Left ventricle myocardium inferior (tissue), 1 donor: ENCODE results near the gene LYG2. TPM values are rescaled to one million over a fixed set of nuclear protein-coding genes. Genes with fewer than 3 reads are reported as not detected.
"Not testable (repeated sequence)": the region's sequence is repeated elsewhere in the genome, so short reads cannot be mapped to it uniquely, and the experiment has no call there.

Source experiments
- DNase-seq: peaks from one replicate; pipeline ENCODE4 v3.0.0-alpha.2; 2020
- H3K27ac ChIP-seq: fragments of 200-600 bp; replicated peaks from 2 replicates; pipeline ENCODE4 v1.8.0; 2021
- H3K27me3 ChIP-seq: fragments of 200-600 bp; 2 replicates; pipeline ENCODE4 v1.8.0; 2021; ENCODE audit warnings: low read depth
- H3K36me3 ChIP-seq: fragments of 200-600 bp; 2 replicates; pipeline ENCODE4 v1.8.0; 2021
- H3K4me1 ChIP-seq: fragments of 200-600 bp; 2 replicates; pipeline ENCODE4 v1.8.0; 2021
- H3K4me3 ChIP-seq: fragments of 200-600 bp; 2 replicates; pipeline ENCODE4 v1.8.0; 2021; ENCODE audit warnings: mild to moderate bottlenecking, moderate library complexity
- H3K9me3 ChIP-seq: fragments of 200-600 bp; replicated peaks from 2 replicates; pipeline ENCODE4 v1.8.0; 2021
- intact Hi-C: fragments of 100-400 bp; cut with micrococcal nuclease; formaldehyde crosslinking; loops from one replicate; pipeline ENCODE4 v1.11.0; 2022
- total RNA-seq: library from RNA; stranded (reverse); fragmentation: NEBNext Ultra II Directional; extraction: Animal tissue kit (Norgen Biotek cat#: 25700); gene quantifications from one replicate; pipeline ENCODE4 v1.2.1, GENCODE V29; 2021
- TF ChIP-seq, protein P1 (sequence below): fragments of 200-600 bp; IDR thresholded peaks from 2 replicates; pipeline ENCODE4 v1.8.0; 2021; ENCODE audit warnings: antibody characterized with exemption, mild to moderate bottlenecking, borderline replicate concordance
- donor health status: DM: no; HTN: yes; CAD: no; lungs with severe emphysema.

LYG2 gene
- total RNA-seq, 1 donor from 2014 or later, result not detected

DNA sequence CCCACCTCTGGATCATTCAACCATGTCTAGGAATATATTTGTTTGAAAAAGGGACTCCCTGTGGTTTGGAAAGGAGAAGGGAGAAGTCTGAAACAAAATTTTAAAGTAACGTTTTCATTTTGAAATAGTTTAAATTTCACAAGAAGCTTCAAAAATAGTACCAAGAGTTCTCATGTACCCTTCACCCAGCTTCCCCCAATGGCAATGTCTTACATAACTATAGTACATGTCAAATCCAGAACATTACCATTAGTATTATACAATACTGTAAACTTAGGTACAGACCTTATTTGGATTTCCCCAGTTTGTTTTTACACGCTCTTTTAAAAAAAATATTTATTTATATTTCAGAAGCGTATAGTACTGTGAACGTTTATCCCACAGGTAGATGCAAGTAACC, 4.0 kb upstream of the LYG2 start:
- Histone ChIP-seq H3K9me3 (peaks cover 7% of the 10 kb centered on the region), H3K4me1 (no peaks in the 10 kb centered on the region), H3K27me3 (no peaks in the 10 kb centered on the region), H3K27ac (no peak overlapping the region), H3K4me3 (no peak overlapping the region), H3K36me3 (peaks cover 9% of the 10 kb centered on the region)
- DNase-seq, result no peak
- TF ChIP-seq, protein P1, sequence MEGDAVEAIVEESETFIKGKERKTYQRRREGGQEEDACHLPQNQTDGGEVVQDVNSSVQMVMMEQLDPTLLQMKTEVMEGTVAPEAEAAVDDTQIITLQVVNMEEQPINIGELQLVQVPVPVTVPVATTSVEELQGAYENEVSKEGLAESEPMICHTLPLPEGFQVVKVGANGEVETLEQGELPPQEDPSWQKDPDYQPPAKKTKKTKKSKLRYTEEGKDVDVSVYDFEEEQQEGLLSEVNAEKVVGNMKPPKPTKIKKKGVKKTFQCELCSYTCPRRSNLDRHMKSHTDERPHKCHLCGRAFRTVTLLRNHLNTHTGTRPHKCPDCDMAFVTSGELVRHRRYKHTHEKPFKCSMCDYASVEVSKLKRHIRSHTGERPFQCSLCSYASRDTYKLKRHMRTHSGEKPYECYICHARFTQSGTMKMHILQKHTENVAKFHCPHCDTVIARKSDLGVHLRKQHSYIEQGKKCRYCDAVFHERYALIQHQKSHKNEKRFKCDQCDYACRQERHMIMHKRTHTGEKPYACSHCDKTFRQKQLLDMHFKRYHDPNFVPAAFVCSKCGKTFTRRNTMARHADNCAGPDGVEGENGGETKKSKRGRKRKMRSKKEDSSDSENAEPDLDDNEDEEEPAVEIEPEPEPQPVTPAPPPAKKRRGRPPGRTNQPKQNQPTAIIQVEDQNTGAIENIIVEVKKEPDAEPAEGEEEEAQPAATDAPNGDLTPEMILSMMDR, result no peak
- intact Hi-C loops, result no loop called here

DNA sequence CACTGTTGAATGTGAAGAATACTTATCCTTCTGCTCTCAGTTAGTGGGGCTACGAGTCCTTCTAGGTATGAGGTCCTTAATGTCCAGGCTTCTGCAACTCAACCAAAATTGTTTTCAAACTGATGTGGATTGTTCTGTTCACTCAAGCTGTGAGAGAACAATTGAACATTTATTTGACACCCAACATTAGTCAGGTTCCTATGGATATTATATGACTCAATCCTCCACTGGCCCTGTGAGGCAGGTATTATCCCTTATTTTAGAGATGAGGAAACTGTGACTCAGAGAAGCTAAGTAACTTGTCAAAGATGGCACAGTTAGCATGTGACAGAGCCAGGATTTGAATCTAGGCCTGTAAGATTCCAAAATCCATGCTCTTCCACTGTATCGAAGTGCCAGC, 1.2 kb upstream of the LYG2 start:
- no peaks in the 10 kb centered on the region for H3K27me3 ChIP-seq
- H3K9me3 ChIP-seq, result peaks cover 7% of the 10 kb centered on the region
- H3K36me3 ChIP-seq, result no peaks in the 10 kb centered on the region
- TF ChIP-seq, protein P1, result no peak
- no peak overlapping the region for H3K4me3 ChIP-seq
- no peak overlapping the region for H3K27ac ChIP-seq
- intact Hi-C loops, result no loop called here
- no peaks in the 10 kb centered on the region for H3K4me1 ChIP-seq
- no peak for DNase-seq

DNA sequence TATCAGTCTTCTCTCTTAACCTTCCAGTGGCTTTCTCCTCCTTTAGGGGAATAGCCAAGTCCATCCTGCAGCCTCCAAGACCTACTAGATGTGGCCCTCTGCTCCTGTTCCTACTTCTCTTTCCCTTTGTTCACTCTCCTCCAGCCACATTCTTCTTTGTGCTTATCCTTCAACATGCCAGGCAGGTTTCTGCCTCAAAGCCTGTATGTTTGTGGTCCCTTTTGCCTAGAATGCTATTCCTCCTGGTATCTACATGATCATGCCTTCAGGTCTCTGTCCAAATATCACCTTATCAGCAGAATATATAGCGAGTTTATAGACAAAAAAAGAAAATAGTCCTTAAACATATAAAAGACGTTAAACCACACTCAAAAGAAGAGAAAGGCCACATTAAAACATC, 5.5 kb downstream of the LYG2 start:
- Histone ChIP-seq H3K27ac (no peak overlapping the region), H3K4me1 (no peaks in the 10 kb centered on the region), H3K27me3 (no peaks in the 10 kb centered on the region), H3K36me3 (peaks cover 6% of the 10 kb centered on the region), H3K9me3 (peaks cover 14% of the 10 kb centered on the region), H3K4me3 (no peak overlapping the region)
- intact Hi-C loops, result no loop called here
- no peak for DNase-seq
- TF ChIP-seq, protein P1, result no peak

DNA sequence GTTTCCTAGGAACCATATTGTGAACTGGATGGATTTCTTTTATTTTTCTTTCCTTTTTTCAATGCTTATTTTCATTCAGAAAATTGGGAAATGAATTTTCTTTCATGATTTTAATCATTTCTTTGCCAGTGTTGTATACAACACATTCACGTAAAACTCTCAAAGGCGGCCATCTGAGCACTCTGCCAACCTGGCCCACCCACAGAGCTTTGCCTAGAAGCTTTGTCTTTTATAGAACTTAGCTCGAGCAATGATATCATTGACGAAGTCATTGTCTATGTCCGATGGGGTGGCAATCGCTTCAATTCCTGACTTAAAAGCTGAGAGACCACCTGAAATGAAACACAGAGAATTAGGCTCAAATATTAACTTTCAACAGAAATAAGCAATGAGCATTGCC, 13.3 kb downstream of the LYG2 start:
- intact Hi-C loops, result no loop called here
- no peak overlapping the region for H3K27ac ChIP-seq
- TF ChIP-seq, protein P1, result no peak

DNA sequence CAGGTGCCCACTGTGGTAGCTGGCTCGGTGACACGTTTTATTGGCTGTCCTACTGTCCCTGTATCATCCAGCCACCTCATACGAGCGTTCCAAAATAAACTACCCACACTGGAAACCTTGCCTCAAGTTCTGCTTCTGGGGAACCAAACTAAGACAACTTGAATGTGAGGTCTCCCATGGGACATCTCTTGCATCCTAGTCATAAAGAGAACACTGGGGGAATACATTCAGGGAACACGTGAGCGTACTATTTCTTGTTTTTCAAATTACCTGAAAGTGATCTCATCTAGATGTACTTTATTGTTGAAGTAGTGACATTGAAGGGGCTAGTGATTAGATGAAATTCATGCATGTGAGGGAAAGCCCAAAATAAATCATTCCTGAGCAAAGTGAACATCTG, 15.0 kb downstream of the LYG2 start:
- no peak overlapping the region for H3K27ac ChIP-seq
- DNase-seq, result no peak
- TF ChIP-seq, protein P1, result no peak
- intact Hi-C loops, result no loop called here
- no peaks in the 10 kb centered on the region for H3K36me3 ChIP-seq
- H3K4me3 ChIP-seq, result no peak overlapping the region
- no peaks in the 10 kb centered on the region for H3K4me1 ChIP-seq
- H3K27me3 ChIP-seq, result no peaks in the 10 kb centered on the region
- H3K9me3 ChIP-seq, result peaks cover 2% of the 10 kb centered on the region

More for the DNA sequence above, 13.3 kb downstream of the LYG2 start:
- DNase-seq, result no peak
- Histone ChIP-seq H3K9me3 (no peaks in the 10 kb centered on the region), H3K36me3 (peaks cover 6% of the 10 kb centered on the region), H3K27me3 (no peaks in the 10 kb centered on the region), H3K4me3 (no peak overlapping the region), H3K4me1 (no peaks in the 10 kb centered on the region)

DNA sequence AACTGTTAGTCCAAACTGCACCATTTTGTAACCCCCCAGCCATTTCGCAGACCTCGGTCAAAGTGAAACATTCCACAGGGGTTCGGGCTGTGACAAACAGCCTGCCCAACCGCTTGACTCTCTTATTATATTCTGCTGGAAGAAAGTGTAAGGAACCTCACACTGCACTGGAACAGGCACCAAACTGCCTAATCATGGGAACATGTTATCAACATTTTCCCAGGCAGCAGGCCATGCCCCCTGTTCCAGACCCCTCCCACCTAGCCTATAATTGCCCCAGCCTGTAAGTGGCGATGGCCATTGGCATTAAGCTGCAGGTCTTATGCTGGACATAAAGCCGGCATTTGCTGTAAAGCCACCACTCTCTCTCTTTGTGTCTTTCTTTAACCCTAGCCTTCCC, 16.9 kb downstream of the LYG2 start:
- H3K9me3 ChIP-seq, result peaks cover 2% of the 10 kb centered on the region
- TF ChIP-seq, protein P1, result no peak
- no peaks in the 10 kb centered on the region for H3K36me3 ChIP-seq
- intact Hi-C loops, result no loop called here
- peak overlapping the region; percentile 12 for H3K4me3 ChIP-seq
- no peaks in the 10 kb centered on the region for H3K4me1 ChIP-seq
- H3K27ac ChIP-seq, result peak overlapping the region; percentile 23
- H3K27me3 ChIP-seq, result no peaks in the 10 kb centered on the region
- DNase-seq, result no peak

DNA sequence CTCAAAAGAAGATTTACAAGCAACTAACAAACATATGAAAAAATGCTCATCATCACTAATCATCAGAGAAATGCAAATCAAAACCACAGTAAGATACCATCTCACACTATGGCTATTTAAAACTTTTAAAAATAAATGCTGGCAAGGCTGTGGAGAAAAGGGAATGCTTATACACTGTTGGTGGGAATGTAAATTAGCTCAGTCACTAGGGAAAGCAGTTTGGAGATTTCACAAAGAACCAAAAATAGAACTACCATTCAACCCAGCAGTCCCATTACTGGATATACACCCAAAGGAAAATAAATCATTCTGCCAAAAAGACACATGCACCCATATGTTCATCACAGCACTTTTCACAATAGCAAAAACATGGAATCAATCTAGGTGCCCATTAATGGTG, 22.3 kb downstream of the LYG2 start:
- H3K36me3 ChIP-seq, intact Hi-C loops, H3K27me3 ChIP-seq, DNase-seq, H3K27ac ChIP-seq, H3K4me1 ChIP-seq, H3K4me3 ChIP-seq: not testable (repeated sequence)
- peaks cover 15% of the 10 kb centered on the region for H3K9me3 ChIP-seq
